Nucleus accumbens (tissue), 56 donors: Measurements from ENCODE around the gene FBN1.
A peak's percentile ranks its signal among the peaks of the same experiment; 100 is the strongest.

ENCODE experiments used
- DNase-seq, 56 donors: peaks; one replicate each; lab custom pipeline; 2025; lab: John Stamatoyannopoulos, UW

The FBN1 gene

DNA sequence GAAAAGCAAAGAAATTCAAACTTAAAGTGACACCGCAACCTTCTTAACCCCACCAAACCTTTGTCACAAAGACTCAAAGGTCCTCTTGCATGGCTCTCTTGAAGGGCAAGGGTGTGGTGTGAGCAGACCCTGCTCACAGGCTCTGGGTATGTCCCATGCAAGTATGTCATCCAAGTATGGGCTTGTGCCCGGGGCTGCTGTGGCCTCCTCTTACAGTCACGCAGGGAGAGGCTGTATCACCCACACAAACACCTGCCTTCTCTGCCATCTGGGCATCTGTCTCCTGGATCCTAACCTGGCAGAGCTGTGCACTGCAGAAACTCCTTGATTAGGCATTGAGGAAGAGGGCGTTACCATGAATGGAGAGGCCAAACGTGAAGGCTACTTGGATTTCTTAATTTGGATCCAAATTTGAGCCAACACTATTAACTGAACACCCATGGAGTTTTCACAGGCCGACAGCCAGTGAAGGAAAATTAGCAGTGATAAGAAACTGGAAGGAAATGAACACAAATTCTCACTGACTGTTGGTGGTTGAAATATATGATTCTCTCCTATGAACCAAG lies 167.6 kb downstream of the FBN1 start:
- DNase-seq: no peak

DNA sequence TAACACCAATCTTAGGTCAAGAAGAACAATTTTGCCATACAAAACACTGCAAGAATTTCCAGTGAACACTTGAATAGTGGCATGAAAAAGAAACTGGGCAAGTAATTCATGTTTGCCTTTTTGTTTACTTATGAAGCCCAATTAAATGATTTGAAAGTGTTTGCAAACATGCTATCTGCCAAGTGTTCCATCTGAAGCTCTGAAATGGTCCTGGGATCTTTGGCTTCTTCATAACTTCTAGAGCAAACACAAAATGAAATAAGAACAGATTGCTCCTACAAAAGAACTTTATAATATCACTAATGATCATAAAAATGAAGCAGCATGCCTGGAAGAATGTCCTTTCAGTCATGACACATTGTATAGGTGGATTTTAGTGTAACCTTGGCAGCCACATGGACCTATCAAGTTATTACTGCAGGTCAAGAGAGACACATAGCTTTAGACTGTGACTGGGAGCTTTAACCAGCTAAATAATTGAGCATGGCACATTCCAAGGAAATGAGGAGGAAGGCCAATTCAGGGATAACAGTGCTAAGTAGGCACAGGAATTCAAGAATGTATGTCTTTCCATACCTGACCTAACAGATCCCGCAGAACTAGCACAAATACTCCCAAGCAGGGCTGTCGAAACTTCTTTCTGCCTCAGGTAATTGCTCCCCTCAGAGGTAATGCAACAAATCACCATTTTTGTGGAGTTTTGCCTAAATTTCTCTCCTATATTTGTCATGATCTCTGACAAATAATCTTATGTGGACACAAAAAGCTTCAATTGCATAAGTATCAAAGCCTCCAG lies 169.7 kb downstream of the FBN1 start:
- DNase-seq: no peak

DNA sequence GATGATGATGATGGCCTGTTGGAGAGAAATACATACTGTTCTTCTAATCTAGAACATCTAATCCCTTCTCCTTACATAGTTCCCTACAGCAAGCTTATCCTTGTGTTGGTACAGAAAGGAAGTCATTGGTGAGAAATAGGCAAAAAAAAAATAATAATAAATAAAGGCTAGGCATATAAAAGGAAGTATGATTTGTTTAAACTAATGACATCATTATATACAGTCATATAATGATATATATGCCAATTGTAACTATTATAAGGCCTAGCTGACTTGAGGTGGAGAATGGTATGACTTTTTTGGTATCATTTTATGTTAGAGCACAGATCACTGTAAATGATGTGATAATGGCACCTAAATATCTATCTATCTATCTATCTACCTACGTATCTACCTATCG lies 171.8 kb downstream of the FBN1 start:
- no peak for DNase-seq

DNA sequence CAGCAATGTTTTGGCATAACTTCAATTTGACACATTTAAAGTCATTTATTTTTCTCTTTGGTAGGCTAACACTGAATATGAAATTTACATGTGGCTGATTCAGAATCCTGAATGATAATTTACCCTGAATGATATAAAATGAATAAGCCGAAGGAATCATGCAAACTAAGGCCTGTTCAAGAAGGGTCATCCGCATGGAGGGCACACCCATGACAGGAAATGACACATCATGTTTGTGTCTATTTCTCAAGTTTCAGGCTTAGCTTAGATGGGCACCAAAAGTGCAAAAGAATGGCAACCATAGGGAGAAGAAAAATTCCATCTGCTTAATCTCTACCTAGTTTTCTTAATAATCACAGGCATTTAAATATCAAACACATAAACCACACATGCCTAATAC lies 172.8 kb downstream of the FBN1 start:
- no peak for DNase-seq

DNA sequence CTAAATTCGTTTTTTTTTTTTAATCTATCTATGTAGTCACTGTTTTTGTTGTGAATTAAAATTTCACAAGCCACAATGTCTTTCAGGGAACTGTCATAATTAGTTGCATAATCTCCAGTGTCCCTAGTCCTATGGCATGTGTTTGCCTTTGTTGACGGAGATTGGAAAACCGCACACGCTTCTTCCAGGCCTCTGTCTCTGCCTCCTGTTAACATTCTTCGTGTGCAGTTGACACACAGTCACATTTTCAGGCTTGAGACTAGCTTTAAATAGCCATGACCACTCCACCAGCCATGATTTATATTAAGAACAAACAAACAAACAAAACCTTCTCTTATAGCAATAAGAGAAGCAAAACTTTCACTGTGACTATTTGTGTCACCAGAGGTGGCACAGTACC lies 174.4 kb downstream of the FBN1 start:
- DNase-seq: no peak

DNA sequence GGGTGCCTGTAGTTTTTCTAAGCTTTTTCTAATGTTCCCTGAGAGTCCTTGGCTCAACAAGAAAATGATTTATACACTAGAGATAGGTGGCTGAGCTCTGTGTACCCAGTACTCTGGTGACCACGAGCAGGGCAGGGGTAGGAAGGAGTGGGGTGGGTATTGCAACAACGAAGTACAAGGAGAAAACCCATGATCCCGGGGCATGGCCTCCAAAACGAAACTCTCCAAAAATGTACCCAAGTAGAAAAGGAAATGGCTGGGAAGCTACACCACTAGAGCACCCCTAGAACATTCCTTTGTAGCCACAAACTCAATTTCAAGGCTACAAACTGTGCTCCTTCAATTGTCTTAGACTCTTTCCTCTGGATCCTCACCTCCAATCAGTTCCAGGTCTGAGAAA lies 175.4 kb downstream of the FBN1 start:
- no peak for DNase-seq

DNA sequence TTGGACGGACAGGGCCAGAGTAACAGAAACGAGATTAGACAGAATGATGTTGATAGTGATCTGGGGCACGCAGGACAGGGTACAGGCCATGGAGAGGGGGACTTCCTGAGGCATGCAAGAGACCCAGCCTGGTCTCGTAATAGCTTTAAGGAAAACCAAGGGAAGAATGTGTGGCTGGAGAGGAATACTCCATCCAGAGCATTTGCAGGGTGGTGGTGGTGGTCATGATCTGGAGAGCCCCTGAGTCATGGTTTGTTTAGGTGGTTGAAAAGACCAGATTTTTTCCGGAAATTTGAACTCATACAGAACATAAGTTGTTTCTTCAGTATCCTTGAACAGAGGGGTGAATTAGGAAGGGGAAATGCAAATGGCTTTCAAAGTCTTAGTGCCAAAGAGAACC lies 175.8 kb downstream of the FBN1 start:
- DNase-seq: peak in 1 of 56 donors; percentile 3

DNA sequence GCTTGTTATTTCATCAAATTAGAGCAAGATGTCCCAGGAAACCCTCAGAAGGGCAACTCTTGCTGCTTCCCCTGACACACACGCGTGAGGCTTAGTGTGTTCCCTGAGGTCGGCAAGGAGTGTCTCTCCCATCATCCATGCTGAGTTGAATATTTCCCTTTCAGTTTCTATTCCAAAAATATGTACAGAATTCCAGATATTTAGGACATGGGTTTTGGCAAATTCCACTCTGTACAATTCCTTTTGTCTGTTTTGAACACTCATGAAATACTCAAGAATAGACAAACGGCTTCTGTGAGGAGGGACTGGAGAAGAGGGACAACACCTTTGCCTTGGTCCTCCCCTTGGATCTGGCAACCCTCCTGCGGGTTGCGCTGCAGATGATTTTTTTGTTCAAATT lies 176.2 kb downstream of the FBN1 start:
- DNase-seq: no peak

DNA sequence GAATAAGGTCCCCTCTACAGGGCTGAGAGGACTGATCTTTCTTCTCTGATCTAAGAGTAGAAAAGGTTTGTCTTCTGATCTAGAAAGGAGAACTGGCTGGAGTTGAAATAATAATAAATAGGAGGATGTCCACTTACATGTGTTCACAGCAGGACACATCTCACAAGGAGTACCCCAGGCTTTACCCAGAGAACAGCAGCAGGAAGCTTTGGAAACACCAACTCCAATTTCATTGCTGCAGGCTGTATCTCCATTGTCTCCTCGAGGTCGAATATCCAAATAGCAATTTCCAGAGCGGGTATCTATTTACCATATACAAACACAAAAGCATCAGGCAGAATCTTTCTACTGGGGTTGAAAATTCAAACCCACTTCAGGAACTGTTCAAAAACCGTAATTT lies 177.7 kb downstream of the FBN1 start:
- no peak for DNase-seq

DNA sequence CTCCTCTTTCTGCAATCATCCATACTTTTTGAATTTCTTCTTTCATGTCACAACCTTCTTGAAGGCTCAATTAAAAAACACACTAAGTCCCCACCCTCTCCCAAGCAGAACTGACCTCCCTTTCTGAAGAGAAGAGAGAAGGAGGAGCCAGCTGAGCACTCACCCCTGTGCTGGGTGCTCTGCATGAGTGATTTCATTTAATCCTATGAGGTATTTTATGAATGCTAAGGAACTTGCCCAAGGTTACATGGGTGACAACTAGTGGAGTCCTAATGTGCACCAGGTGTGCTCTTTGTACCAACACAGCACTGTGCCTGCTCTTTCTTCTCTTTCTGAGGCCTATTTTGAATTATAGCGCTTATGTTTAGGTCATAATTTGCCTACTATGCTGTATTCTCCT lies 178.7 kb downstream of the FBN1 start:
- no peak for DNase-seq

DNA sequence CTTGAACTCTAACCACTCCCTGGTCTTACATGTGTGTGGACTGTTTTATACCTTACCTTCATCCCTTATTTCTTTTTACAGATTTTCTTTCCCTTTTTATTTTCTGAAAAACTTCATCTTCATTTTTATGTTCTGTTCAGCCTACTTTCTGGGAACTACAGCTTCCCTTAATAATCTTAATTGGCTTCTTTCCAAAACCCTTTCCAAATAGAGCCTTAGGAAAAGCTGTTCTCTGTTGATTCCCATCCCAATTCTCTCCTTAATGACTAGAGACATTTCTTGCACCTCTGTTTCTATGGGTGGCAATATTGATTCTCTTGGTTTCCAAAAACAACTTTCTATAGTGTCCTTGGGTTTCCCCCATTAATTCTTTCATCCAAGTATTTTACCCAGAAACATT lies 179.4 kb downstream of the FBN1 start:
- no peak for DNase-seq

DNA sequence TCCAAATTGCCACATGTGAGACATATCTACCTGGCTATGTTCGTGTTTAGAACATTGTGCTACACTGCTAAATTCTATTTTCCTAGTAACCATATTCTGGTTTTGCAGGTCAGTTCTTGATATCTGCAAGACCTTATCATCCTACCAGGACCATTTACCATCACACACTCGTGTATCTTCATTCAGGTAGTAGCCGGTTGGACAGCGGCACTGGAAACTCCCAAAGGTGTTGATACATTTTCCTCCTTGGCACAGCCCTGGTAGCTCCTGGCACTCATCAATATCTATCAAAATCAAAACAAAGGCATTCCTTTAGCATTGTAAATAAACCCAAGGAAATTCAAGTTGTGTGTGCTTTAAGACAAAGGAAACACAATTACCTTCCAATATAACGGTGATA lies 180.1 kb downstream of the FBN1 start:
- no peak for DNase-seq

DNA sequence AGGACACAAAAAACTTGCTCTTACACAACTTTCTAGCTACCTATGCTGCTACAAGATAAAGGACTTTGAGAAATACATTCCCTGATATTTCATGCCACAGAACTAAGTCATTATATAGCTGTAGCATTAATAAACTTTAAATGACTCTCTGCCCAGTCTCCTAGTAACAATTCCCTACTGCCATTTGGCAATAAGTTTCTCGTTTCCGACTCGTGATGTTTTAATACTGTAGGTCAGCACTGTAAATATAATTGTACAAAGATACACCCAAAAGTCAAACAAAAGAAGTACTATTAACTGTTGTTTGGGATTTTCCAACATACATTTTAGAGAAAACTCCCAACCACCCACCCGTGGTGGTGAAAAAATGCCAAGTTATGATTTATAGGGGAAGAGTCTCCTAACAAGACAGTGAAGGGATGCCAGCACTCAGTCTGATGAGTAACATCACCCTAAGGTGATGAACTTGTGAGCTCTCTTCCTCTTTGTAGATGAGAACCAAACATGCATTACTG lies 182.1 kb downstream of the FBN1 start:
- no peak for DNase-seq

DNA sequence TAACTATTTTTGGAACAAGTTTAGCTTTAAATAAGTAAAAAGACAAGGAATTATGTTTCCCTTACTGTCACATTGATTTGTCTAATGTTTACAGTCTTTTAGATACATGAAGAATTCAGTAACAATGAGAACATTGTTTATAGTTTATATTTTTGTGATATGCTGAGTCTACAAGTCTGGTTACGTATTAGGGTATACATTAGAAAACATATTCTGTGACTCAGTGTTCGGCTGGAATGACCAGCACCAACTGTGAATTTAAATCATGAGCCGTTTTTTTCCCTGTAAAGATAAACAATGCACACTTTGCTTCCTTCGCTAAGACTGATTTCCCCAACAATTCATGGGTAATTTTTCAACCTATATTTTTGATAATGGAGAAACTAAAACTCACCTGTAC lies 182.8 kb downstream of the FBN1 start:
- no peak for DNase-seq

DNA sequence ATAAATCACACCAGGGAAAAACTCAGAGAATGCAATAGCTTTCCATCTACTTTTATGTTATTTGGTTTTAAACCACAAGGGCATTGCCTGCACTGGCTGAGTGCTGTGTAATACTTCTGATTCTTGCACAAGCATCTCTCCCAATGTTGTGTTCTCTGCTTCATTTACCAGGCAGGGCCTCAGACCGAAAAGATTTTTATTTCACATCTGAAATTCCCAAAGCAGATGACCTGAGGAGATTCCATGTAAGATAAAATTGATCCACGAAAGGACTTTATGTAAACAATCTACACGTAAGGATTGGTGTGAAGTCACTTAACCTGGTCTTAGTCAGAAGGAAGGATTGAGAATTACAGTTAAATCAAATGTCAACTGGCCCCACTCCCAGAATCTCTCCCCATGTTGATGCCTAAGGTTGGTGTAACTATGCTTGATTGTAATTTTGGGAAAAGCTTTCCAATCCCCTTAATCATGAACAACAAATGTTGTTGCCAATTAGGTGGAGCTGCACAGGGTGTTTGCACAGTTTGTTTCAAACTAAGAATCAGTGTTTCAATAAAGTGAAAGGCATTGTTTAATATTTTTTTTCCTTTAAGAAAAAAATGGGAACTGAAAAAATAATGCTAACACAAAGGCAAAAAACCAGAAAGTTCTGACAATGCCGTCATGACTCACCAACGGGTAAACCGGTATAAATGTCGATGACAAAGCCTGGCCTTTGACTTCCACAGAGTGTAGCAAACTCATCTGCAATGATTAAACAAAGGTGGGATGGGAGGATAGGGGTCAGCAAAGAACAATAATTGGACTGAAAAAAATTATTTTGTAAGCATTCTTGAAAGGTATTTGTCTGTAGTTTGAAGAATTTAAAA lies 185.7 kb downstream of the FBN1 start:
- DNase-seq: no peak

DNA sequence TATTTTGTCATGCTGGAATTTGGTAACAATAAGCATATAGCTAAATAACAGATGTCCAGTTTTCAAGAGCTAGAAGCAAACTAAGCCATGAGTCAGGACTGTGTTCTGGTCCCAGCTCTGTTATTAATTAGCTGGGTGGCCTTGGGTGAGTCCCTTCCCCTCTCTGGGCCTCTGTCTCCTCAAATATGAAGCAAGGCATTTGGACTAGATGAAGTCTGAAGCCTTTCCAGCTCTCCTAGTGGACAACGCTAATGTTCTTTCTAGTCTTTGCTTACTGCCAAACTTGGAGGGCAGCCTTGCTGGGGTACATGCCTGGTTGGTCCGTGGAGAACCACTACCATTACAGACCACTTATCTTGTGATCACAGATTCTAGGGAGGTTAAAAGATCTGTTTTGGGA lies 186.6 kb downstream of the FBN1 start:
- no peak for DNase-seq

DNA sequence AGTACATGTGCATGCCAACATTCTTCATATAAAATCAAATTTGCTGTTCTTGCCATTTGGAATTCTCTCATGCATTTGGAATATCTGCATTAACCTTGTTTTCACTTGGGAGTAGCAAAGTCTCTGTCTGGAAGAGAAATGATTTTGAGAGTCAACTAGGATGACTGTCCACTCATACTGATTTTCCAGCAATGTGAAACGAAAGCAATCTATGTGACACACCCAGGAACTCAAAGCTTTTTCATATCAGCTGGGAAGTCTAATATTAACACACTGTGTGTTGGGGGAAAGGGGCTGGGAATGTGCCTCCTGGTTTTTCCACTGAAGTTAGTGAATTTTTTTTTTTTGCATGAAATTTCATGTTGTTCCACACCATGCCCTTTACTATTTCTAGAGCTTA lies 189.4 kb downstream of the FBN1 start:
- no peak for DNase-seq

DNA sequence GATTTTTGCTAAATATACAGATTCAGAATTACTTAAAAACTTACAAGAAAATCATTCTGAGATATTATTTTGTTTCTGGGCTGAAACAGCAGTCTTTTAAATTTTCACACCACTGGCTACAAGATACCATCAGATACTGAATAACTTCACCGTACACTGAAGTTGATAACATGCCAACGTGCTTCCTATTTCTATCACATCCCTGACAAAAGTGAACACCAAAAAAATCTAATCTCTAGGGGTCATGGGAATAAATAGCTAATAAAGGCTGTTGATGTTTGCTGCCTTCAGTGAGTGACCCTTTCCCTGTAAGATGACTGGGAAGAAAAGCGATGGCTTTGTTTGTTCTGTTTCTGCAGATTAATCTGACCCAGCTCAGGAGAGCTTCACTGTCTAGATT lies 193.8 kb downstream of the FBN1 start:
- DNase-seq: no peak

DNA sequence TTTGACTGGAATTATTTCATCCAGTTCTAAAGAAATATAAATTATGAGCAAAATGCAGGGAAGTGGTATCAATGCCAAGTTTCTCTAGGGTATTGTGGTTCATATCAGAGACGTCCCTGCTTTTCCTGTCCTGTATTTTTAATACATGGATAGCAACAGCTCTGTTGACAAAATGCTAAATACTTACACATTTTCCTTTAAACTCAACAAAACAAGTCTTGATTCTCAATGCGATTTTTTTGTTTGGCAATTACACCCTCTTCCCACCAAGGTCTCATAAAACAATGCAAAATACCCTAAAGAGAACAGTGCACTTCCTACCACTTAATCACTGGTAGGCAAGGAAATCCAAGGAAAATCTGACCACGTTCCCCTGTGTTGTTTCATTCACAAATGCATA lies 194.3 kb downstream of the FBN1 start:
- DNase-seq: no peak

DNA sequence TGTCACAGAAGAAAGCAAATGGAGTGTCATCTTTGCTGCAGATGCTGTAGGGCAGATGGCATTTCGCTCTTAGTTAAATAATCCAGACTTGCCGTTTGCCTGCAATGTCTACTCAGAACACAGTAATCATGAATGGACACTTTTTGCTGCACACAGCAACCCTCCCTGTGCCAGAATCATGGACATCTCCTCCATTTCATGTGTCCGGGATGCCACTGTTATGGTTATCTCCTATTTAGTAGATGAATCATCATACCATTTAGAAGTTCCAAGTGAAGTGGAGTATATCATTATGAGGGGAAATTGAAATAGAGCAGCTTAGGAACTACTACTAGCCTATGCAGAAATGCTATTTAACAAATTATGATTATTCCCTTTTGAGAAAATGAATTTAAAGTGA lies 195.8 kb downstream of the FBN1 start:
- DNase-seq: no peak

DNA sequence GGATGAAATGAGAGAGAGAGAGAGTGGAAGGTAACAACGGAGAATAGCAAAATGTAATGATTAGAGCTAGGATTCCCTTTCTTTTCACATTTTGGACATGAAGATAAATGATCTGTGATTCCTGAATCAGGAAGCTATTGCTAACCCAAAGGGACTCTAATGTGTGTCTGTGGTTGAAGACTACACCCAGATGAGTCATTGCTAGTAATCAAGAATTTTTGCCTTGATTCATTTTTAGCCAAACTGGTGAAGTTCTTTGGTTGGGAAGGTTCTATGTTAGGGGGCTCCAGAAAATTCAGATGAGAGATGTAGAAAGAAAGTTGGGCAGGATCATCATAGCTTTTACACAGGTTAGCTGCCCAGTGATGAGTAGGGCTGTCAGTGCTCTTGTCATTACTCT lies 197.9 kb downstream of the FBN1 start:
- DNase-seq: no peak

DNA sequence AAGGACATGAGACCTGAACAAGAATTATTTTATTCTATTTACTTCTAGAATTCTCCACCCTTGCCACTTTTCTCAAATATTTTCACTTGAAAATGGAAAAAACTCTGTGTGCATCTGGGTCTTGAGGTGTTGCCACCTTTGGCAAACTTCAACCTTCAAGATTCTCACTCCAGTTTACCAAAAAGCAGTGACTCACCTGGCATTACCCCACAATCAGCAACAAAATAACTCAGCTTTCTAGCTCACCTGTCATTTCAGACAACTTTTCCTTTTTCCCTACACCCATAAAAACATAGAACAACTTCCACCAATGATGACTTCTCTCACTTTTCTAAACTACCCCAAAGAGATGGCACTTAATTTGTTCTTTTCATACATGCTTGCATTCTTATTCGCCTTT lies 198.5 kb downstream of the FBN1 start:
- DNase-seq: no peak
